Motor neuron (in vitro differentiated cells): Measurements from ENCODE around the gene ZSCAN30. TPM values are rescaled to one million over a fixed set of nuclear protein-coding genes. Genes with fewer than 3 reads are reported as not detected.
"Not testable (repeated sequence)": the region's sequence is repeated elsewhere in the genome, so short reads cannot be mapped to it uniquely, and the experiment has no call there.

Experiments used
- ATAC-seq, 8 experiments: fragments of 200-7000 bp; cut with Tn5 transposase; replicated peaks in 6 of 8; 2 replicates each; pipeline ENCODE4 v1.8.0; 2021; ENCODE audit warnings: mild to moderate bottlenecking in 8 of 8, moderate library complexity in 8 of 8
- H3K27ac ChIP-seq, 2 donors: fragments of 250-450 bp; sonication (Bioruptor Pico); 2 replicates each; pipeline ENCODE4 v1.9.0; 2021; ENCODE audit warnings: antibody characterized with exemption in 2 of 2, mild to moderate bottlenecking in 2 of 2, moderate library complexity in 1 of 2
- H3K4me1 ChIP-seq, 2 donors: fragments of 250-450 bp; sonication (Bioruptor Pico); replicated peaks in 1 of 2; 2 replicates each; pipeline ENCODE4 v1.6.1; 2021; ENCODE audit warnings: antibody characterized with exemption in 2 of 2, mild to moderate bottlenecking in 2 of 2, moderate library complexity in 1 of 2
- H3K4me3 ChIP-seq, 5 donors: fragments of 250-450 bp; sonication (Bioruptor Pico); 2 replicates each; pipeline ENCODE4 v1.9.0; 2021; ENCODE audit warnings: antibody characterized with exemption in 5 of 5, mild to moderate bottlenecking in 5 of 5, moderate library complexity in 4 of 5
- WGBS, 10 experiments: fragments of 450-650 bp; shearing (Covaris generic); methylation state at CpG; one replicate each; pipeline ENCODE4 v1.0.0; 2022; 5-methylcytosine and 5-hydroxymethylcytosine counted together
- in situ Hi-C, 9 experiments: fragments of 400-800 bp; cut with MboI; loops; one replicate each; pipeline ENCODE4 v1.15.0; 2021; ENCODE audit warnings: low sequenced_read_pairs in 9 of 9, low pct_unique_long_range_greater_than_20kb in 2 of 9; ENCODE audit not compliant: unreplicated experiment in 9 of 9
- total RNA-seq, 8 experiments: library from RNA; unstranded; fragments of 300-600 nt; gene quantifications; 2 replicates each; pipeline versions ENCODE4 v1.2.3 to v1.2.4, GENCODE V29; 2022

Gene ZSCAN30
- total RNA-seq, 8 experiments from 2014 or later, result 10.3 to 29.5 (median 23.5) TPM

DNA sequence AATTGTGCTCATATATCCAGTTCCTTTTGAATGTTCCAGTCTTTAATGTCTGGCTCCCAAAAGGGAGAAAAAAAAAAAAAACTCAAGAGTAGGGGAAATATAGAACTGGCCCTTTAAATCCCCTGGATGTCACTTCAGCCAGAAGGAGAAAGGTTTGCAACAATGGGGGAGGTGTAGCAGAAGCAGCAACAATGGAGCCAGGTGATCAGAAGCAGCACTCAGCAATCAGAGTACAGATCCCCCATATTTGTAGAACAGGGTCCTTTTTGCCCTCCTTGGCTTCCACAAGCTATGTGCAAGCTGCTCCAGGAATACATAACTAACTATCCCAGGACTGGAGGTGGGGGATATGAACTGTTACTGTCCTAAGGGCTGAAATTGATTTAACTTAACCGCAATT is 75.0 kb downstream of the ZSCAN30 start:
- Histone ChIP-seq H3K4me1 (no peaks in the 10 kb centered on the region), H3K4me3 (no peak overlapping the region), H3K27ac (no peak overlapping the region)
- 88 to 100% (median 94%) methylated on average over 1 of the region's 1 CpG; no CpG with 5 or more reads in 6 of the 10 experiments for WGBS, 10 experiments
- ATAC-seq, result no peak
- in situ Hi-C loops, result no loop called here

- H3K4me1 ChIP-seq, ATAC-seq, H3K27ac ChIP-seq, H3K4me3 ChIP-seq, in situ Hi-C loops: not testable (repeated sequence)
- WGBS, 10 experiments, result 93 to 100% (median 98%) methylated on average over 1 to 4 of the region's 30 CpGs; no CpG with 5 or more reads in 4 of the 10 experiments
These were observed 84.1 kb downstream of the ZSCAN30 start for GRCh38 chr18:35205746-35206458.

GRCh38 chr18:35205199-35205712 is 84.8 kb downstream of the ZSCAN30 start:
- Histone ChIP-seq H3K4me3 (no peak overlapping the region), H3K4me1 (peaks cover 0 to 5% of the 10 kb centered on the region in 2 donors), H3K27ac (no peak overlapping the region)
- 37 to 100% (median 79%) methylated on average over 1 to 2 of the region's 2 CpGs for WGBS, 10 experiments
- in situ Hi-C loops, result no loop called here
- ATAC-seq, result no peak

DNA sequence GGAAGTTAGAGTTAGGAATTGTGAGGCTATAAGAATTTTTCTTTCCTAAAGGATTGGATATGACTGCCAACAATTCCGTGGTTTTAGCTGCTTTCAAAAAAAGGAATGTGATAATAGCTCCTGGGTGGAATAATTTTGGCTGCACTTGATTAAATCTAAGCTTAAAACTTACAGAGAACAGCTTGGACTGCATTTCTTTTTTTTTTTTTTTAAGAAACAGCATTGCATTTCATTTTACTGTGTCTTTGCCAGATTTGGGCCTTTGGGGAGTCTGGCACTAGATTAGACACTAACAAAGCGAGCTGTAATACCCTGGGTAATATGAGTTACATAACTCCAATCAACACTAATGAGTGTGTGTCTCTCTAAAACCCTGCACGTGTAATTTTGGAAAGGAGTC is 87.0 kb downstream of the ZSCAN30 start:
- in situ Hi-C loops, result no loop called here
- 0 to 100% (median 83%) methylated on average over 1 to 3 of the region's 3 CpGs for WGBS, 10 experiments
- H3K4me1 ChIP-seq, result peaks cover 0 to 5% of the 10 kb centered on the region in 2 donors
- no peak overlapping the region for H3K27ac ChIP-seq
- ATAC-seq, result peak in 1 of 8 experiments; percentile 39
- no peak overlapping the region for H3K4me3 ChIP-seq

GRCh38 chr18:35201256-35201931 is 88.6 kb downstream of the ZSCAN30 start:
- WGBS, 10 experiments, result 48 to 100% (median 73%) methylated on average over 2 to 5 of the region's 5 CpGs
- in situ Hi-C loops, result no loop called here
- peaks cover 0 to 5% of the 10 kb centered on the region in 2 donors for H3K4me1 ChIP-seq
- ATAC-seq, result peak in 1 of 8 experiments; percentile 21
- H3K4me3 ChIP-seq, result no peak overlapping the region
- no peak overlapping the region for H3K27ac ChIP-seq

Other genes with a start within 250 kb of the ZSCAN30 start
- 10 to 100 TPM; 24.7 to 88.2 (median 67.2) TPM for gene MAPRE2, start 248.8 kb downstream of the ZSCAN30 start, total RNA-seq
- gene ZNF397, start 49.2 kb downstream of the ZSCAN30 start, total RNA-seq, result 10 to 100 TPM; 24.1 to 52.5 (median 39.2) TPM
- 10 to 100 TPM; 27.9 to 56.0 (median 44.5) TPM for gene ZNF24, start 54.2 kb upstream of the ZSCAN30 start, total RNA-seq
- gene ZNF396, start 87.1 kb upstream of the ZSCAN30 start, total RNA-seq, result 1 to 10 TPM; 1.8 to 7.8 (median 3.9) TPM
- 10 to 100 TPM in 7 of 8 experiments, 1 to 10 TPM in 1; 5.8 to 35.9 (median 15.7) TPM for gene INO80C, start 207.7 kb upstream of the ZSCAN30 start, total RNA-seq